RWPE2 (cell line): ENCODE measurements around the gene PTCH1.

Source experiments
- ATAC-seq: fragments of 200-7000 bp; cut with Tn5 transposase; 3 replicates; pipeline ENCODE4 v1.9.1; 2021; ENCODE audit warnings: low read depth
- DNase-seq: peaks from one replicate; pipeline ENCODE4 v3.0.0-alpha.2; 2020; ENCODE audit warnings: low spot score
- H3K27ac ChIP-seq: fragments of 450-650 bp; 2 replicates; pipeline ENCODE4 v1.5.1; 2017; ENCODE audit warnings: mild to moderate bottlenecking; ENCODE audit not compliant: poor library complexity, severe bottlenecking
- H3K27me3 ChIP-seq: fragments of 250-450 bp; sonication (Bioruptor Pico); 2 replicates; pipeline ENCODE4 v1.5.1; 2021; ENCODE audit warnings: mild to moderate bottlenecking, moderate library complexity; ENCODE audit not compliant: insufficient read depth, poor library complexity, severe bottlenecking
- H3K36me3 ChIP-seq: fragments of 250-450 bp; sonication (Bioruptor Pico); 2 replicates; pipeline ENCODE4 v1.5.1; 2020; ENCODE audit warnings: low read depth, mild to moderate bottlenecking, moderate library complexity
- H3K4me1 ChIP-seq: fragments of 250-450 bp; sonication (Bioruptor Pico); 2 replicates; pipeline ENCODE4 v1.5.1; 2021; ENCODE audit warnings: mild to moderate bottlenecking, moderate library complexity; ENCODE audit not compliant: insufficient read depth, poor library complexity, severe bottlenecking
- H3K4me3 ChIP-seq: fragments of 250-450 bp; sonication (Bioruptor Pico); 2 replicates; pipeline ENCODE4 v1.5.1; 2021; ENCODE audit warnings: mild to moderate bottlenecking, moderate library complexity; ENCODE audit not compliant: severe bottlenecking
- H3K9me3 ChIP-seq: fragments of 250-450 bp; sonication (Bioruptor Pico); 2 replicates; pipeline ENCODE4 v1.5.1; 2021; ENCODE audit warnings: mild to moderate bottlenecking, moderate library complexity; ENCODE audit not compliant: severe bottlenecking
- CTCF ChIP-seq: fragments of 450-650 bp; IDR thresholded peaks from one replicate; pipeline ENCODE4 v1.5.1; 2017; ENCODE audit warnings: mild to moderate bottlenecking, moderate library complexity; ENCODE audit not compliant: poor library complexity, severe bottlenecking

PTCH1 gene

GRCh38 chr9:95552814-95553546, 36.2 kb upstream of the PTCH1 start:
- Histone ChIP-seq H3K4me1 (no peaks in the 10 kb centered on the region), H3K4me3 (no peak overlapping the region), H3K27me3 (peaks cover 5% of the 10 kb centered on the region), H3K36me3 (no peaks in the 10 kb centered on the region), H3K9me3 (no peaks in the 10 kb centered on the region), H3K27ac (no peak overlapping the region)
- no peak for ATAC-seq
- DNase-seq = no peak
- TF ChIP-seq CTCF = no peak

- no peak for ATAC-seq
- Histone ChIP-seq H3K4me1 (no peaks in the 10 kb centered on the region), H3K4me3 (no peak overlapping the region)
Observed at GRCh38 chr9:95552255-95552654, 35.5 kb upstream of the PTCH1 start.

GRCh38 chr9:95551406-95551805, 34.6 kb upstream of the PTCH1 start:
- ATAC-seq = no peak
- DNase-seq = no peak
- no peak for TF ChIP-seq CTCF
- H3K27ac ChIP-seq = no peak overlapping the region
- no peaks in the 10 kb centered on the region for H3K9me3 ChIP-seq
- no peaks in the 10 kb centered on the region for H3K36me3 ChIP-seq
- peaks cover 9% of the 10 kb centered on the region for H3K27me3 ChIP-seq
- H3K4me3 ChIP-seq = no peak overlapping the region
- no peaks in the 10 kb centered on the region for H3K4me1 ChIP-seq

More at GRCh38 chr9:95552255-95552654, 35.5 kb upstream of the PTCH1 start:
- H3K9me3 ChIP-seq = no peaks in the 10 kb centered on the region
- no peak for DNase-seq
- no peaks in the 10 kb centered on the region for H3K36me3 ChIP-seq
- H3K27me3 ChIP-seq = peaks cover 6% of the 10 kb centered on the region
- TF ChIP-seq CTCF = no peak
- no peak overlapping the region for H3K27ac ChIP-seq

- Histone ChIP-seq H3K4me1 (no peaks in the 10 kb centered on the region), H3K27ac (no peak overlapping the region), H3K27me3 (peaks cover 5% of the 10 kb centered on the region), H3K9me3 (no peaks in the 10 kb centered on the region), H3K36me3 (no peaks in the 10 kb centered on the region), H3K4me3 (no peak overlapping the region)
- DNase-seq (no peak), ATAC-seq (no peak)
- TF ChIP-seq CTCF = no peak
Observed at GRCh38 chr9:95545831-95546567, 29.2 kb upstream of the PTCH1 start.
